HG03469 (cell line): ENCODE data around the gene CAVIN4.
A peak's percentile ranks its signal among the peaks of the same experiment; 100 is the strongest.

Experiments
- ATAC-seq: cut with Tn5 transposase; IDR thresholded peaks from one replicate; pipeline ENCODE4 v1.9.1; 2021; ENCODE audit warnings: mild to moderate bottlenecking, moderate library complexity, moderate number of reproducible peaks; ENCODE audit not compliant: unreplicated experiment

CAVIN4 gene

DNA sequence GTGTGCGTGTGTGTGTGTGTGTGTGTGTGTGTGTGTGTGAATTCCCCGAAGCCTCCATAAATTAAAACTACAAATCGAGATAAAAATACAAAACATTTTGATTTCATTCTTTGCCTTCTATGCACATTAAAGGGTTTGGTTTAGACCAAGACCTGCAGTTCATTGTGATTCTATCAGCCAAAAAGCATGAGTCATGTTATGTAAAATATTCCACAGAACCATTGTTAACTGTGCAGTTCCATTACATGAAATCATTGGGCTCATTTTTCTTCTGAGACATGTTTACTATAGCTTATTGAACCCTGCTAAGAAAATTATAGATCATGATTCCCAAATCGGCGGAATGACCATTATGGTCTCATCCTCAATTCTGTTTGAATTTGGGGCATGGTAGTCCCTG is 11.7 kb downstream of the CAVIN4 start:
- no peak for ATAC-seq

GRCh38 chr9:100590481-100590880 is 12.6 kb downstream of the CAVIN4 start:
- no peak for ATAC-seq

DNA sequence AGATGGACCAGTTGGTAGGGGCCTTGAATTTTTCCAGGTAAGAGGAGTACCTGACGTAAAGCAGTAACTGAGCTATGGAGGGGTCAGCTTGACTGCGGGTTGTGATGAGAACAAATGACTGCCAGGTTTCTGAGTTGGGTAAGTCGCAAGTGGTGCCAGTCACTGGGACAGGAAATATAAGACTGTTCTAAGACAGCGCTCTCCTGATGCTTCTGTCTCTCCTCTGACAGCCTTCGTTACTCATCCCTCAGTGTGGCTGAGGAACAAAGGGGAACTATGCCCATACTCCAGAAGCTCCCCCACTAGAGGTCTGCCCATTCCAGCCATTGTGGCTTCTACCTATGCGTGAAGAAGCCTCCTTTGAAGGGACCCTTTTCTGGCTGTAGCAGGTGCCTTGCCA is 13.3 kb downstream of the CAVIN4 start:
- ATAC-seq, result no peak

- ATAC-seq, result no peak
These were observed 13.9 kb downstream of the CAVIN4 start for GRCh38 chr9:100591639-100592412.

GRCh38 chr9:100595391-100596199 is 17.7 kb downstream of the CAVIN4 start:
- ATAC-seq, result peak; percentile 33

DNA sequence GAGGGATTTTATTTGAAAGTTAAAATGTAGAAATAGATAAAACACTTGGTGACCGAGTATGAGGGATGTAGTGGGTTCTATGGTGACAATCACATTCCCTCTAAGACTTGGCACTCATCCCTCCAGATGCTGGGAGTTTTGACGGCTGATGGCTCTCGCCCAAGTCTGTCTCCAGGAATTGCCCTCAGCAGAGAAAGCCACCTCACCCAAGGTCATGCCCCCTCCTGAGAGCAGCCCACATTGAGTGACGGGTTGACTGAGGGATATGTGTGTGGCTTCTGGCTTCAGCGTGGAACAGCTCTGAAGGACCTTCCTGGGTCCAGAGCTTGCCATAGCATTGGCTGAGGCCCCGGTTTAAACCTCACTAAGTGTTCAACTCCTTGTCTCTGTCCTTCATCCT is 19.4 kb downstream of the CAVIN4 start:
- ATAC-seq, result no peak

GRCh38 chr9:100598641-100599145 is 20.8 kb downstream of the CAVIN4 start:
- ATAC-seq, result peak; percentile 66

DNA sequence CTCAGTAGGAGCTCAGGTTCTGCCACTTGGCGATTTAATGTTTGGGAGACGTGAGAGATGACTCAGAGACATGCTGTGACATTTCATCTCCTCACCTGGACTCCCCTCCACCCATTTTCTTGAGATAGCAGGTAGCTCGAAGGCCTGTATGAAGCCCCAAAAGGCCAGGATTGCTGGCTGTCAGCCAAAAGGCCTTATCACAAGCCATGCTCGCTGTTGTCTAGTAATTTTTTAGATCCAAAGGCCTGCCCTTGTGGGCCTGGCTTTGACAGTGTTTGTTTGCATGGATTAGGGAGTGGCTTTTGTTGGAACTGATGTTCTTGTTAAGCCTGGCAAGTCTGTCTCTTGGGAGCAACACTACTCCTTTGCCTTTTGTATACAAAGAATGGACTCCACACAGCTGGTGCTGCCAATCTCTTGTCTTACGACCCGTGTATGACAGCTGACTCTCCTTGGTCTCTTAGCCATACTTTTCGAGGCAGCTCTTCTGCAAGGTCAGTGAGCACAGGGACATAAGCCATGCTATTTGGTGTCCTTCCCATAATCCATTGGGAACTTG is 22.7 kb downstream of the CAVIN4 start:
- ATAC-seq, result no peak

DNA sequence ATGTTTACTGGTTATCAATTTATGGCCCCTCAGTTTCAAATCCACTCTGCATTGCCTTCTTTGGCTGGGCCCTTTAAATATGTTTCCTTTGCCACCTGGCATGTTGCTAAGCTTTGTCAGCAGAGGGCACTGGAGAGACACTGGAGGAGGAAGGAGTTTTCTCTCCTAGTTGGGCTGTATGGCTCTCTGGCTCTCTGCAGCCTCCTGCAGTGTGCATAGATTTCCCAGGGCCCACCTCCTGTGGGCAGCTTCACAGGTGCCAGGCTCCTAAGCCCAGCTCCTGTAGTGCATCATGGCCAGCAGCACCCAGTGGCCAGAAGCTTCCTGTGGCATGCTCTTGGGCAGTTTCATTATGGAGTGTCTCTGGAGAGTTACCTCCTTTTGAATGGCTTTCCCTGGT is 23.3 kb downstream of the CAVIN4 start:
- ATAC-seq, result peak; percentile 71

- ATAC-seq, result no peak
These were observed 24.5 kb downstream of the CAVIN4 start for GRCh38 chr9:100602342-100602801.

GRCh38 chr9:100605405-100605804 is 27.5 kb downstream of the CAVIN4 start:
- no peak for ATAC-seq

GRCh38 chr9:100619194-100619593 is 41.3 kb downstream of the CAVIN4 start:
- no peak for ATAC-seq

DNA sequence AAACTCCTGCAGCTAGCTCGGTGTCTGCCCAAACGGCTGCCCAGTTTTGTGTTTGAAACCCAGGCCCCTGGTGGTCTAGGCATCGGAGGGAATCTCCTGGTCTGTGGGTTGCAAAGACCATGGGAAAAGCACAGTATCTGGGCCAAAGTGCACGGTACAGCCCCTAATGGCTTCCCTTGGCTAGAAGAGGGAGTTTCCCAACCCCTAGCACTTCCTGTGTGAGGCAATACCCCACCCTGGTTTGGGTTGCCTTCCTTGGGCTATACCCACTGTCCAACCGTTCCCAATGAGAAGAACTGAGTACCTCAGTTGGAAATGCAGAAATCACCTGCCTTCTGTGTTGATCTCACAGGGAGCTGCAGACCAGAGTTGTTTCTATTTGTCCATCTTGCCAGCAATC is 41.8 kb downstream of the CAVIN4 start:
- ATAC-seq, result no peak

- ATAC-seq, result no peak
These were observed 46.1 kb downstream of the CAVIN4 start for GRCh38 chr9:100623969-100624368.

DNA sequence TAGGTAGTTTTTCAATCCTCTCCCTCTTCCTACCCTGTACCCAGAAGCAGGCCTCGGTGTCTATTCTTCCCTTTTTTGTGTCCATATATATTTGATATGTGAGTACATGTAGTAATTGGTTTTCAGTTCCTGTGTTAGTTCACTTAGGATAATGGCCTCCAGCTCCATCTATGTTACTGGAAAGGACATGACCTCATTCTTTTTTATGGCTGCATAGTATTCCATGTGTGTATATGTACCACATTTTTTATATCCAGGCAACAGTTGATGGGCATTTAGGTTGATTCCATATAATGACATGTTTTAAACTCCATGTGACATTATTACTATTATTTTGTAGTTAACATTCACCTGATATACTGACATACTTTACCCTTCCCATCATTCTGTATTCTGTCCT is 49.1 kb downstream of the CAVIN4 start:
- ATAC-seq, result no peak

GRCh38 chr9:100637787-100638186 is 59.9 kb downstream of the CAVIN4 start:
- no peak for ATAC-seq
